ENCODE data around the gene IQCH.

The IQCH gene

GRCh38 chr15:67531379-67531914, 276.9 kb downstream of the IQCH start:
- Histone ChIP-seq H3K36me3 (ENCODE audit: control insufficient read depth in 5 of 5, insufficient read depth in 5 of 5, low read length in 5 of 5) (peaks cover 0 to 10% (median 6%) of the 10 kb centered on the region in 5 donors), H3K4me1 (ENCODE audit: control insufficient read depth in 5 of 5, insufficient read depth in 5 of 5, low read length in 5 of 5) (no peaks in the 10 kb centered on the region), H3K27me3 (ENCODE audit: control insufficient read depth in 5 of 5, insufficient read depth in 4 of 5, low read length in 5 of 5) (no peaks in the 10 kb centered on the region), H3K9me3 (ENCODE audit: control insufficient read depth in 5 of 5, low read length in 5 of 5) (no peaks in the 10 kb centered on the region), H3K9ac (ENCODE audit: low read length in 5 of 5) (no peak overlapping the region), H3K27ac (ENCODE audit: low read depth, low read length) (no peak overlapping the region), H3K4me3 (ENCODE audit: low read depth in 1 of 5, low read length in 5 of 5) (no peak overlapping the region)

- Histone ChIP-seq H3K36me3 (ENCODE audit: control insufficient read depth in 5 of 5, insufficient read depth in 5 of 5, low read length in 5 of 5) (no peaks in the 10 kb centered on the region), H3K27me3 (ENCODE audit: control insufficient read depth in 5 of 5, insufficient read depth in 4 of 5, low read length in 5 of 5) (no peaks in the 10 kb centered on the region), H3K4me1 (ENCODE audit: control insufficient read depth in 5 of 5, insufficient read depth in 5 of 5, low read length in 5 of 5) (no peaks in the 10 kb centered on the region), H3K27ac (ENCODE audit: low read depth, low read length) (no peak overlapping the region), H3K9me3 (ENCODE audit: control insufficient read depth in 5 of 5, low read length in 5 of 5) (no peaks in the 10 kb centered on the region), H3K9ac (ENCODE audit: low read length in 5 of 5) (no peak overlapping the region), H3K4me3 (ENCODE audit: low read depth in 1 of 5, low read length in 5 of 5) (no peak overlapping the region)
These were observed 279.3 kb downstream of the IQCH start for GRCh38 chr15:67533873-67534272.

DNA sequence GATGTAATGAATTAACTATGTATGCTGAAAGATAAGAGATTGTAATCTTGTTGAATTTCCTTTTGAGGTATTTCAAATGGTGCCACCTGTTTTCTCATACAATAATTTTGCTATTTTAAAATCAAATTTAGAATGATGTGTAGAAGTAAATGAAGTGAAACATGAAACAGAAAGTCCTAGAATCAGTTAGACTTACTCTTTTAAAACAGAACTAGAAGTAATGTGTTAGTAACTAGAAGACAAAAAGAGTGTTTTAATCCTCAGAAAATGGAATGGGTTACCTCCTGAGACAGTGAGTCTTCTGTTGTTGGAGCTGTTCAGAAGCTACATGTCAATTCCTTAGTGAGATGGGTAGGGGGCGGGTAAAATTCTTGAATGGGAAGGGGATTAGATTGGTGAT, 279.8 kb downstream of the IQCH start:
- Histone ChIP-seq H3K4me1 (ENCODE audit: control insufficient read depth in 5 of 5, insufficient read depth in 5 of 5, low read length in 5 of 5) (no peaks in the 10 kb centered on the region), H3K9ac (ENCODE audit: low read length in 5 of 5) (no peak overlapping the region), H3K27me3 (ENCODE audit: control insufficient read depth in 5 of 5, insufficient read depth in 4 of 5, low read length in 5 of 5) (no peaks in the 10 kb centered on the region), H3K36me3 (ENCODE audit: control insufficient read depth in 5 of 5, insufficient read depth in 5 of 5, low read length in 5 of 5) (no peaks in the 10 kb centered on the region), H3K4me3 (ENCODE audit: low read depth in 1 of 5, low read length in 5 of 5) (no peak overlapping the region), H3K27ac (ENCODE audit: low read depth, low read length) (no peak overlapping the region), H3K9me3 (ENCODE audit: control insufficient read depth in 5 of 5, low read length in 5 of 5) (no peaks in the 10 kb centered on the region)

GRCh38 chr15:67537771-67538170, 283.2 kb downstream of the IQCH start:
- peaks cover 0 to 8% (median 4%) of the 10 kb centered on the region in 5 donors for H3K4me1 ChIP-seq (ENCODE audit: control insufficient read depth in 5 of 5, insufficient read depth in 5 of 5, low read length in 5 of 5)
- H3K27me3 ChIP-seq (ENCODE audit: control insufficient read depth in 5 of 5, insufficient read depth in 4 of 5, low read length in 5 of 5): no peaks in the 10 kb centered on the region
- H3K9ac ChIP-seq (ENCODE audit: low read length in 5 of 5): no peak overlapping the region
- no peaks in the 10 kb centered on the region for H3K36me3 ChIP-seq (ENCODE audit: control insufficient read depth in 5 of 5, insufficient read depth in 5 of 5, low read length in 5 of 5)
- H3K4me3 ChIP-seq (ENCODE audit: low read depth in 1 of 5, low read length in 5 of 5): no peak overlapping the region
- no peak overlapping the region for H3K27ac ChIP-seq (ENCODE audit: low read depth, low read length)
- no peaks in the 10 kb centered on the region for H3K9me3 ChIP-seq (ENCODE audit: control insufficient read depth in 5 of 5, low read length in 5 of 5)

- Histone ChIP-seq H3K4me1 (ENCODE audit: control insufficient read depth in 5 of 5, insufficient read depth in 5 of 5, low read length in 5 of 5) (peaks cover 0 to 25% (median 22%) of the 10 kb centered on the region in 5 donors), H3K9ac (ENCODE audit: low read length in 5 of 5) (peak within 1 kb of the TSS; percentile 67 to 98 (median 91)), H3K27ac (ENCODE audit: low read depth, low read length) (peak within 1 kb of the TSS; percentile 79), H3K27me3 (ENCODE audit: control insufficient read depth in 5 of 5, insufficient read depth in 4 of 5, low read length in 5 of 5) (no peaks in the 10 kb centered on the region), H3K36me3 (ENCODE audit: control insufficient read depth in 5 of 5, insufficient read depth in 5 of 5, low read length in 5 of 5) (peaks cover 0 to 12% (median 8%) of the 10 kb centered on the region in 5 donors), H3K4me3 (ENCODE audit: low read depth in 1 of 5, low read length in 5 of 5) (peak within 1 kb of the TSS; percentile 95 to 99 (median 96)), H3K9me3 (ENCODE audit: control insufficient read depth in 5 of 5, low read length in 5 of 5) (no peaks in the 10 kb centered on the region)
These were observed 288.1 kb downstream of the IQCH start, which contains the start of gene MAP2K5 for GRCh38 chr15:67542420-67543347. Gene MAP2K5 (plus strand): TSS chr15:67542703. CDS start chr15:67543336, 633 bp downstream.

DNA sequence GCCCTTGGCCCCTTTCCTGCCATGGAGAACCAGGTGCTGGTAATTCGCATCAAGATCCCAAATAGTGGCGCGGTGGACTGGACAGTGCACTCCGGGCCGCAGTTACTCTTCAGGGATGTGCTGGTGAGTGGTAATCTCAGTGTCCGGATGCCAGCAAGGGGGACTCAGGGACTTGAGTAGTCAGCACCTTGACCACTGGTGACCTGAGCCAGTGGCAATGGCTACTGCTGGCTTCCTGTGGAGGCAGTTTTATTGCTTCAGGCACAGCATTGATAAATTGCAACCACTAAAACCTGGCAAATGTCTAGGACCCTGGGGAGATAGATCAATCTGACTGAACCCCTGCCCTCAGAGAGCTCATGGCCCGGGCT, 288.7 kb downstream of the IQCH start:
- Histone ChIP-seq H3K36me3 (ENCODE audit: control insufficient read depth in 5 of 5, insufficient read depth in 5 of 5, low read length in 5 of 5) (peaks cover 0 to 12% (median 8%) of the 10 kb centered on the region in 5 donors), H3K9ac (ENCODE audit: low read length in 5 of 5) (peak overlapping the region; percentile 67 to 98 (median 91)), H3K4me1 (ENCODE audit: control insufficient read depth in 5 of 5, insufficient read depth in 5 of 5, low read length in 5 of 5) (peaks cover 0 to 25% (median 22%) of the 10 kb centered on the region in 5 donors), H3K27ac (ENCODE audit: low read depth, low read length) (peak overlapping the region; percentile 79), H3K4me3 (ENCODE audit: low read depth in 1 of 5, low read length in 5 of 5) (peak overlapping the region; percentile 87 to 99 (median 95)), H3K27me3 (ENCODE audit: control insufficient read depth in 5 of 5, insufficient read depth in 4 of 5, low read length in 5 of 5) (no peaks in the 10 kb centered on the region), H3K9me3 (ENCODE audit: control insufficient read depth in 5 of 5, low read length in 5 of 5) (no peaks in the 10 kb centered on the region)

DNA sequence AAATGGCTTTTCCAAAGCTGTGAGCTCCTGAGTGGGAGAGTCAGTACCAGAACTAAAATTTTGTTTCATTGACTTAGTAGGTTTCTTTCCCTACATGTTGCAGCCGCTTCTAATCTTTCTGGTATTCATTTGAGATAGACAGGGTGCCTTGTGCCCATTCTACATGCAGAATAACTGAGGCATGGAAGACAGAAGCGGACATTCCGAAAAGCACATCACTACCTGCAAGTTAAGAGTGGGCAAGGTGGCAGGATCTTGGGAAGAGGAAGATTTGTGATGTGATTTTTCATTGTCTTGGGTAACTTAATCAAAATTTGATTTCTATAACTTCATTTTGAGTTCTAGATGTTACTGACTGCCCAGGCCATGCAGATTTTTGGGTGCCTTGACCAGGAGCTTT, 289.9 kb downstream of the IQCH start:
- Histone ChIP-seq H3K4me1 (ENCODE audit: control insufficient read depth in 5 of 5, insufficient read depth in 5 of 5, low read length in 5 of 5) (peaks cover 0 to 28% (median 28%) of the 10 kb centered on the region in 5 donors), H3K9ac (ENCODE audit: low read length in 5 of 5) (no peak overlapping the region), H3K9me3 (ENCODE audit: control insufficient read depth in 5 of 5, low read length in 5 of 5) (no peaks in the 10 kb centered on the region), H3K4me3 (ENCODE audit: low read depth in 1 of 5, low read length in 5 of 5) (no peak overlapping the region), H3K36me3 (ENCODE audit: control insufficient read depth in 5 of 5, insufficient read depth in 5 of 5, low read length in 5 of 5) (peaks cover 0 to 12% (median 8%) of the 10 kb centered on the region in 5 donors), H3K27me3 (ENCODE audit: control insufficient read depth in 5 of 5, insufficient read depth in 4 of 5, low read length in 5 of 5) (no peaks in the 10 kb centered on the region), H3K27ac (ENCODE audit: low read depth, low read length) (peak overlapping the region; percentile 16)

DNA sequence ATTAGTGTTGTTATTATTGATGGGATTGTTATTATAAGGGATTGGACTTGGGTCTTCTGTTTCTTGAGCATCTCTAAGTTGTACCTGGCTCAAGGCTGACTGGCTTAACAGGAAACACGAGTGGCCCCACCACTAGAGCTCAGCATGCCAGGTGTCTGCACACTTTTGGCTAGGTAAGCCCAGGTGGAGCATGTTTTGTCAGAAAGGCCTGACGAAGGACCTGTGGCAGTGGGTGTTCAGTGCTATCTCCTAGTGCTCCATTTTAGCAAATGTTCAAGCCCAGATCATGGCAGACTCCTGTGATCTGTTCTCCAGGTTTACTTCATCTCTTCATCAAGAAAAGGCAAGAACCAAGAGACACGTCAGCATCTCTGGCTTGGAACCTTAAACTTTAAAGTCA, 291.3 kb downstream of the IQCH start:
- H3K27ac ChIP-seq (ENCODE audit: low read depth, low read length): no peak overlapping the region
- H3K36me3 ChIP-seq (ENCODE audit: control insufficient read depth in 5 of 5, insufficient read depth in 5 of 5, low read length in 5 of 5): peaks cover 5 to 16% (median 11%) of the 10 kb centered on the region in 5 donors
- H3K4me3 ChIP-seq (ENCODE audit: low read depth in 1 of 5, low read length in 5 of 5): no peak overlapping the region
- no peaks in the 10 kb centered on the region for H3K9me3 ChIP-seq (ENCODE audit: control insufficient read depth in 5 of 5, low read length in 5 of 5)
- no peak overlapping the region for H3K9ac ChIP-seq (ENCODE audit: low read length in 5 of 5)
- H3K27me3 ChIP-seq (ENCODE audit: control insufficient read depth in 5 of 5, insufficient read depth in 4 of 5, low read length in 5 of 5): no peaks in the 10 kb centered on the region
- H3K4me1 ChIP-seq (ENCODE audit: control insufficient read depth in 5 of 5, insufficient read depth in 5 of 5, low read length in 5 of 5): peaks cover 0 to 28% (median 28%) of the 10 kb centered on the region in 5 donors

GRCh38 chr15:67547064-67547463, 292.5 kb downstream of the IQCH start:
- H3K9ac ChIP-seq (ENCODE audit: low read length in 5 of 5): no peak overlapping the region
- H3K4me3 ChIP-seq (ENCODE audit: low read depth in 1 of 5, low read length in 5 of 5): no peak overlapping the region
- peaks cover 0 to 25% (median 20%) of the 10 kb centered on the region in 5 donors for H3K4me1 ChIP-seq (ENCODE audit: control insufficient read depth in 5 of 5, insufficient read depth in 5 of 5, low read length in 5 of 5)
- no peaks in the 10 kb centered on the region for H3K9me3 ChIP-seq (ENCODE audit: control insufficient read depth in 5 of 5, low read length in 5 of 5)
- H3K36me3 ChIP-seq (ENCODE audit: control insufficient read depth in 5 of 5, insufficient read depth in 5 of 5, low read length in 5 of 5): peaks cover 6 to 24% (median 16%) of the 10 kb centered on the region in 5 donors
- no peaks in the 10 kb centered on the region for H3K27me3 ChIP-seq (ENCODE audit: control insufficient read depth in 5 of 5, insufficient read depth in 4 of 5, low read length in 5 of 5)
- no peak overlapping the region for H3K27ac ChIP-seq (ENCODE audit: low read depth, low read length)

- Histone ChIP-seq H3K27me3 (ENCODE audit: control insufficient read depth in 5 of 5, insufficient read depth in 4 of 5, low read length in 5 of 5) (no peaks in the 10 kb centered on the region), H3K4me1 (ENCODE audit: control insufficient read depth in 5 of 5, insufficient read depth in 5 of 5, low read length in 5 of 5) (peaks cover 0 to 23% (median 19%) of the 10 kb centered on the region in 5 donors), H3K9ac (ENCODE audit: low read length in 5 of 5) (no peak overlapping the region), H3K36me3 (ENCODE audit: control insufficient read depth in 5 of 5, insufficient read depth in 5 of 5, low read length in 5 of 5) (peaks cover 8 to 27% (median 16%) of the 10 kb centered on the region in 5 donors), H3K4me3 (ENCODE audit: low read depth in 1 of 5, low read length in 5 of 5) (no peak overlapping the region), H3K9me3 (ENCODE audit: control insufficient read depth in 5 of 5, low read length in 5 of 5) (no peaks in the 10 kb centered on the region), H3K27ac (ENCODE audit: low read depth, low read length) (no peak overlapping the region)
These were observed 293.2 kb downstream of the IQCH start for GRCh38 chr15:67547836-67548235.

Measured in subcutaneous abdominal adipose tissue (tissue), 5 donors.